Bronchial smooth muscle cell (primary cell): ENCODE results near the gene ABCC12. TPM values are rescaled to one million over a fixed set of nuclear protein-coding genes. Genes with fewer than 3 reads are reported as not detected.

ENCODE experiments used
- total RNA-seq: library from RNA; depleted of rRNA; stranded (reverse); fragments of >200 nt; gene quantifications from 2 replicates; pipeline ENCODE4 v1.2.1, GENCODE V29; 2014

The ABCC12 gene
- not detected in 2 replicates for total RNA-seq

GRCh38 chr16:48155926-48156789, at the start of gene ABCC12:
Gene ABCC12 (minus strand): TSS chr16:48155993. CDS start chr16:48146424, 9,569 bp downstream.

Other genes with a start within 250 kb of the ABCC12 start
- 52.5 and 61.0 TPM in 2 replicates for gene LONP2, start 88.3 kb upstream of the ABCC12 start, total RNA-seq
- gene ABCC11, start 91.5 kb upstream of the ABCC12 start, total RNA-seq, result 0.26 and 0.32 TPM in 2 replicates
- gene SIAH1, start 229.4 kb upstream of the ABCC12 start, total RNA-seq, result 28.7 and 30.9 TPM in 2 replicates